Loucy (cell line): Measurements from ENCODE around the gene FRMD4A.

Source experiments
- EZH2phosphoT487 ChIP-seq: fragments of 200-600 bp; IDR thresholded peaks from 2 replicates; pipeline ENCODE4 v1.6.1; 2018; ENCODE audit warnings: antibody characterized with exemption, mild to moderate bottlenecking, moderate library complexity, borderline replicate concordance
- TF ChIP-seq, protein P1 (sequence below): fragments of 200-600 bp; sonication (generic); conservative IDR thresholded peaks from 2 replicates; pipeline ENCODE4 v1.5.1; 2014; ENCODE audit warnings: mild to moderate bottlenecking, antibody characterized with exemption, low read length

DNA sequence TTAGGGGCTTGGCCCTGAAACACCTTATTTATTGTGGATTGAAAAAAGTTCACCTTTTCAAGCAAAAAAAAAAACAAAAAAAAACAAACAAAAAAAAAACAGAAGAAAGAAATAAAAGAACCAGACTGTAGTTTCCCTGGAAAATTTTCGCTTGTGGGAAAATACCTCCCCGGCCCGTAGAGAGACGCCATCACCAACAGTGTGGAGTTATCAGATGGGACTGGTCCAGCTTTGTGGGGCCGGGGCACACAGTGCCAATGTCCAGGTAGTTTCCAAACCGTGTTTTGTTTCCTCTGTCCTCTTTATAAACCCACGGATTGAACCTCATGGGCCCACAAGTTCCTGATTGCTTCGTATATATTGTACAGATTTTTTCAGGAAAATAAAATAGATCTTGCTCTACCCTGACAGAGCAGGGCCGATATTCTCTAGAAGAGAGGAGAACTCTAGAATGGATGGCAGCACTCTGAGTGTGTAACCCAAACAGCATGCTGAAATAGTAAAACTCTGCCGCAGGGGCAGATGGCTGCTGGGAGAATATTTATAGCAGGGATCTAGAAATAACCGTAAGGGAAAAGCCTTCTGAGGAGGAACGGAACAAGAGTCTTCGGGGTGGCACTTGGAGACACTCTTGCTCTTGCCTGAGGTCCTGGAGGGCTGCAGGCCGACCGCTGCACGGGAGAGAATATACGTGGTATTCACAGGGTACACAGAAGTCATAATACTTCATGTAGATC lies 241.0 kb downstream of the FRMD4A start:
- TF ChIP-seq, protein P1, sequence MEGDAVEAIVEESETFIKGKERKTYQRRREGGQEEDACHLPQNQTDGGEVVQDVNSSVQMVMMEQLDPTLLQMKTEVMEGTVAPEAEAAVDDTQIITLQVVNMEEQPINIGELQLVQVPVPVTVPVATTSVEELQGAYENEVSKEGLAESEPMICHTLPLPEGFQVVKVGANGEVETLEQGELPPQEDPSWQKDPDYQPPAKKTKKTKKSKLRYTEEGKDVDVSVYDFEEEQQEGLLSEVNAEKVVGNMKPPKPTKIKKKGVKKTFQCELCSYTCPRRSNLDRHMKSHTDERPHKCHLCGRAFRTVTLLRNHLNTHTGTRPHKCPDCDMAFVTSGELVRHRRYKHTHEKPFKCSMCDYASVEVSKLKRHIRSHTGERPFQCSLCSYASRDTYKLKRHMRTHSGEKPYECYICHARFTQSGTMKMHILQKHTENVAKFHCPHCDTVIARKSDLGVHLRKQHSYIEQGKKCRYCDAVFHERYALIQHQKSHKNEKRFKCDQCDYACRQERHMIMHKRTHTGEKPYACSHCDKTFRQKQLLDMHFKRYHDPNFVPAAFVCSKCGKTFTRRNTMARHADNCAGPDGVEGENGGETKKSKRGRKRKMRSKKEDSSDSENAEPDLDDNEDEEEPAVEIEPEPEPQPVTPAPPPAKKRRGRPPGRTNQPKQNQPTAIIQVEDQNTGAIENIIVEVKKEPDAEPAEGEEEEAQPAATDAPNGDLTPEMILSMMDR: no peak
- TF ChIP-seq EZH2phosphoT487: no peak
